HepG2 (cell line): ENCODE results near the gene SRBD1.

Experiments used
- CHD2 ChIP-seq: IDR thresholded peaks from 2 replicates; pipeline ENCODE4 v1.6.1; 2011; ENCODE audit warnings: low read depth, low read length, improper control_type of control experiment
- CTCF ChIP-seq: sonication (generic); formaldehyde crosslinking; IDR thresholded peaks from 2 replicates; pipeline ENCODE4 v1.5.0; 2020; ENCODE audit warnings: mild to moderate bottlenecking, missing genetic modification reagents, moderate library complexity
- FOXJ3 ChIP-seq: sonication (generic); formaldehyde crosslinking; IDR thresholded peaks from 2 replicates; pipeline ENCODE4 v1.4.0; 2020; ENCODE audit warnings: missing genetic modification reagents, mild to moderate bottlenecking, borderline replicate concordance
- NFE2 ChIP-seq: sonication (generic); formaldehyde crosslinking; IDR thresholded peaks from 2 replicates; pipeline ENCODE4 v1.4.0; 2020; ENCODE audit warnings: missing genetic modification reagents
- NFKBIZ ChIP-seq: IDR thresholded peaks from 2 replicates; pipeline ENCODE4 v1.6.1; 2018; ENCODE audit warnings: missing genetic modification reagents, missing compliant biosample characterization
- SP140L ChIP-seq: sonication (generic); formaldehyde crosslinking; IDR thresholded peaks from 2 replicates; pipeline ENCODE4 v1.4.0; 2020; ENCODE audit warnings: missing genetic modification reagents, borderline replicate concordance
- ZBTB21 ChIP-seq: sonication (generic); formaldehyde crosslinking; IDR thresholded peaks from 2 replicates; pipeline ENCODE4 v1.4.0; 2020; ENCODE audit warnings: missing genetic modification reagents
- ZNF225 ChIP-seq: sonication (generic); formaldehyde crosslinking; IDR thresholded peaks from 2 replicates; pipeline ENCODE4 v1.4.0; 2020; ENCODE audit warnings: mild to moderate bottlenecking, missing genetic modification reagents
- ZNF777 ChIP-seq: sonication (generic); formaldehyde crosslinking; IDR thresholded peaks from 2 replicates; pipeline ENCODE4 v1.4.0; 2020; ENCODE audit warnings: missing genetic modification reagents

- TF ChIP-seq SP140L (CRISPR knock-in tag) (no peak), ZNF777 (CRISPR knock-in tag) (no peak), CHD2 (no peak), ZBTB21 (CRISPR knock-in tag) (no peak), ZNF225 (CRISPR knock-in tag) (no peak), NFE2 (CRISPR knock-in tag) (no peak), NFKBIZ (CRISPR knock-in tag) (no peak), CTCF (CRISPR knock-in tag) (no peak), FOXJ3 (CRISPR knock-in tag) (no peak)
Measured at GRCh38 chr2:45647356-45647755, 36.3 kb upstream of the SRBD1 start.
